OCI-LY3 (cell line): ENCODE results near the gene CGB5.

Experiments
- H2AFZ ChIP-seq: fragments of 200-600, 300-600 bp; shearing (Covaris generic); 2 replicates; pipeline ENCODE4 v1.6.0; 2014; ENCODE audit warnings: antibody characterized with exemption, low read depth, low read length
- H3K27ac ChIP-seq: fragments of 200-600, 300-600 bp; sonication (generic); 2 replicates; pipeline ENCODE4 v1.5.1; 2014; ENCODE audit warnings: mild to moderate bottlenecking, low read length, moderate library complexity, mixed read lengths
- H3K27me3 ChIP-seq: fragments of 200-600, 300-600 bp; sonication (generic); 2 replicates; pipeline ENCODE4 v1.6.1; 2014; ENCODE audit warnings: low read depth, low read length, mixed read lengths
- H3K36me3 ChIP-seq: fragments of 200-600, 300-600 bp; sonication (generic); replicated peaks from 2 replicates; pipeline ENCODE3; 2014; ENCODE audit warnings: low read depth, low read length, mixed read lengths
- H3K4me1 ChIP-seq: fragments of 300-600, 200-600 bp; sonication (generic); 2 replicates; pipeline ENCODE4 v1.6.1; 2014; ENCODE audit warnings: low read length, mixed read lengths
- H3K4me2 ChIP-seq: fragments of 200-600, 300-600 bp; sonication (generic); 2 replicates; pipeline ENCODE4 v1.6.1; 2014; ENCODE audit warnings: low read length, mixed read lengths
- H3K4me3 ChIP-seq: fragments of 300-600, 200-600 bp; sonication (generic); 2 replicates; pipeline ENCODE4 v1.5.1; 2014; ENCODE audit warnings: antibody characterized with exemption, mild to moderate bottlenecking, low read length, moderate library complexity
- H3K79me2 ChIP-seq: fragments of 300-600, 200-600 bp; shearing (Covaris generic); 2 replicates; pipeline ENCODE4 v1.6.1; 2014; ENCODE audit warnings: mild to moderate bottlenecking, low read length, mixed read lengths
- H3K9ac ChIP-seq: fragments of 300-600, 200-600 bp; shearing (Covaris generic); 2 replicates; pipeline ENCODE4 v1.6.0; 2014; ENCODE audit warnings: mild to moderate bottlenecking, low read length, moderate library complexity
- H3K9me3 ChIP-seq: fragments of 200-600, 300-600 bp; shearing (Covaris generic); 2 replicates; pipeline ENCODE4 v1.6.1; 2014; ENCODE audit warnings: low read length, mixed read lengths; ENCODE audit not compliant: insufficient read depth
- H4K20me1 ChIP-seq: fragments of 200-600, 300-600 bp; sonication (generic); 2 replicates; pipeline ENCODE4 v1.6.1; 2016; ENCODE audit warnings: low read length, mixed read lengths; ENCODE audit not compliant: insufficient read depth
- CTCF ChIP-seq: fragments of 200-600, 300-600 bp; sonication (generic); IDR thresholded peaks from 2 replicates; pipeline ENCODE4 v1.5.1; 2014; ENCODE audit warnings: antibody characterized with exemption, low read length, low read depth
- EZH2phosphoT487 ChIP-seq: fragments of 200-600 bp; shearing (Covaris generic); IDR thresholded peaks from 2 replicates; pipeline ENCODE4 v1.6.1; 2018; ENCODE audit warnings: antibody characterized with exemption, mixed run types, low read depth

The CGB5 gene

GRCh38 chr19:49004133-49004532 is 39.5 kb upstream of the CGB5 start:
- Histone ChIP-seq H3K36me3 (peaks cover 46% of the 10 kb centered on the region), H4K20me1 (no peaks in the 10 kb centered on the region)

GRCh38 chr19:49004964-49005614 is 38.6 kb upstream of the CGB5 start:
- Histone ChIP-seq H3K9me3 (no peaks in the 10 kb centered on the region), H3K79me2 (no peaks in the 10 kb centered on the region), H2AFZ (no peak overlapping the region), H3K9ac (no peak overlapping the region), H4K20me1 (no peaks in the 10 kb centered on the region), H3K27me3 (no peaks in the 10 kb centered on the region), H3K27ac (no peak overlapping the region), H3K4me3 (no peak overlapping the region), H3K36me3 (peaks cover 44% of the 10 kb centered on the region), H3K4me2 (no peak overlapping the region), H3K4me1 (no peaks in the 10 kb centered on the region)
- TF ChIP-seq CTCF (no peak), EZH2phosphoT487 (no peak)

More at GRCh38 chr19:49004133-49004532, 39.5 kb upstream of the CGB5 start:
- peaks cover 6% of the 10 kb centered on the region; the same call in 1 of the 2 replicates for H3K79me2 ChIP-seq
- H3K9me3 ChIP-seq = no peaks in the 10 kb centered on the region
- H3K4me3 ChIP-seq = no peak overlapping the region
- no peak for TF ChIP-seq CTCF
- TF ChIP-seq EZH2phosphoT487 = no peak
- H2AFZ ChIP-seq = no peak overlapping the region
- H3K9ac ChIP-seq = no peak overlapping the region
- no peaks in the 10 kb centered on the region for H3K27me3 ChIP-seq
- no peak overlapping the region for H3K27ac ChIP-seq
- no peak overlapping the region for H3K4me2 ChIP-seq
- no peaks in the 10 kb centered on the region for H3K4me1 ChIP-seq

DNA sequence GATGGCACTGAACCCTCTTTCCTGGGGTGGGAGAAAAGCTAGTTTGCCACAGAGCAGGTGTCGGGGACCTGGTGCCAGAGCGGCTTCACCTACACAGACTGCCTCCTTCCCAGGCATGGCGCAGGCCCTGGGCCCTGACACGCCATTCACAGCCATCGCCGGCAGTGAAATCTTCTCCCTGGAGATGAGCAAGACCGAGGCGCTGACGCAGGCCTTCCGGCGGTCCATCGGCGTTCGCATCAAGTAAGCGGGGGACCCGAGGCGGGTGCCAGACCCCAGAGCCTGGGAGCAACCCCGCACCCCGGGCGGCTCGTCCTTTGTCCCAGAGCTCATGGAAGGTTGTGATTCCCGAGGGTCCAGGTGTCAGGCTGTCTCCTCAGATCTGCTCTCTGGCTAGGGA is 36.7 kb upstream of the CGB5 start:
- Histone ChIP-seq H3K36me3 (peaks cover 56% of the 10 kb centered on the region), H3K4me3 (no peak overlapping the region), H3K79me2 (no peaks in the 10 kb centered on the region), H3K4me2 (no peak overlapping the region), H3K9me3 (no peaks in the 10 kb centered on the region), H3K4me1 (no peaks in the 10 kb centered on the region), H3K27me3 (no peaks in the 10 kb centered on the region), H3K27ac (no peak overlapping the region), H3K9ac (no peak overlapping the region), H4K20me1 (no peaks in the 10 kb centered on the region), H2AFZ (no peak overlapping the region)
- TF ChIP-seq EZH2phosphoT487 (no peak), CTCF (no peak)

DNA sequence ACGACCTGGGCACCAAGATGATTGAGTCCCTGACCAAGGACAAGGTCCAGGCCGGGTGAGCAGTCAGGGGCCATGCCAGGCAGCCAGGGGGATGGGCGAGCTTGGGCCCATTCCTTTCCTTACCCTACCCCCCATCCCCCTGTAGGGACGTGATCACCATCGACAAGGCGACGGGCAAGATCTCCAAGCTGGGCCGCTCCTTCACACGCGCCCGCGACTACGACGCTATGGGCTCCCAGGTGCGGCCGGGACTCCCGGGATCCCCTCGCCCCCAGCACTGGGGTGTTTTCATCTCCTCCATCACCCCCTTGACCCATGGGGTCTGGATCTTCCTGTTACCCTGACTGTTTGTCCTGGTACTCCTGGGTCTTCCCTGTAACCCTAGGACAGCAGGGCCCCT is 33.8 kb upstream of the CGB5 start:
- no peaks in the 10 kb centered on the region for H3K79me2 ChIP-seq
- H3K27me3 ChIP-seq = no peaks in the 10 kb centered on the region
- no peak overlapping the region for H3K9ac ChIP-seq
- no peaks in the 10 kb centered on the region for H3K4me1 ChIP-seq
- no peak overlapping the region for H3K4me3 ChIP-seq
- no peak overlapping the region for H2AFZ ChIP-seq
- no peaks in the 10 kb centered on the region for H4K20me1 ChIP-seq
- H3K4me2 ChIP-seq = no peak overlapping the region
- H3K36me3 ChIP-seq = peaks cover 51% of the 10 kb centered on the region
- TF ChIP-seq EZH2phosphoT487 (no peak), CTCF (no peak)
- H3K9me3 ChIP-seq = no peaks in the 10 kb centered on the region
- no peak overlapping the region for H3K27ac ChIP-seq
